ENCODE data around the gene PDE1A. TPM values are rescaled to one million over a fixed set of nuclear protein-coding genes. Genes with fewer than 3 reads are reported as not detected.
"Not testable (repeated sequence)": the region's sequence is repeated elsewhere in the genome, so short reads cannot be mapped to it uniquely, and the experiment has no call there.

Gene PDE1A
- total RNA-seq, 3 donors from 2014 or later, result not detected

- no peak for DNase-seq
- no peaks in the 10 kb centered on the region for H3K36me3 Mint-ChIP-seq (ENCODE audit: insufficient read depth)
- H3K9me3 Mint-ChIP-seq, result no peaks in the 10 kb centered on the region
- ATAC-seq, result no peak
- H3K4me3 Mint-ChIP-seq, result no peak overlapping the region
- H3K4me1 Mint-ChIP-seq (ENCODE audit: low read depth), result no peaks in the 10 kb centered on the region
- H3K27me3 Mint-ChIP-seq (ENCODE audit: low read depth), result no peaks in the 10 kb centered on the region
These were observed 124.7 kb downstream of the PDE1A start for GRCh38 chr2:182302174-182302573.

GRCh38 chr2:182301093-182301492 is 125.7 kb downstream of the PDE1A start:
- DNase-seq (no peak), ATAC-seq (no peak)
- Mint-ChIP-seq H3K27me3 (ENCODE audit: low read depth) (no peaks in the 10 kb centered on the region), H3K9me3 (no peaks in the 10 kb centered on the region), H3K4me1 (ENCODE audit: low read depth) (no peaks in the 10 kb centered on the region), H3K4me3 (no peak overlapping the region), H3K36me3 (ENCODE audit: insufficient read depth) (no peaks in the 10 kb centered on the region)

- H3K4me1 Mint-ChIP-seq (ENCODE audit: low read depth), result no peaks in the 10 kb centered on the region
- H3K36me3 Mint-ChIP-seq (ENCODE audit: insufficient read depth), result no peaks in the 10 kb centered on the region
- no peak overlapping the region for H3K4me3 Mint-ChIP-seq
- DNase-seq (no peak), ATAC-seq (no peak)
- H3K9me3 Mint-ChIP-seq, result no peaks in the 10 kb centered on the region
- no peaks in the 10 kb centered on the region for H3K27me3 Mint-ChIP-seq (ENCODE audit: low read depth)
These were observed 126.2 kb downstream of the PDE1A start for GRCh38 chr2:182300608-182301007.

GRCh38 chr2:182299632-182300031 is 127.2 kb downstream of the PDE1A start:
- Mint-ChIP-seq H3K36me3 (ENCODE audit: insufficient read depth) (no peaks in the 10 kb centered on the region), H3K4me3 (no peak overlapping the region), H3K4me1 (ENCODE audit: low read depth) (no peaks in the 10 kb centered on the region), H3K9me3 (no peaks in the 10 kb centered on the region), H3K27me3 (ENCODE audit: low read depth) (no peaks in the 10 kb centered on the region)
- no peak for ATAC-seq
- no peak for DNase-seq

- Mint-ChIP-seq H3K4me3 (no peak overlapping the region), H3K27me3 (ENCODE audit: low read depth) (no peaks in the 10 kb centered on the region), H3K36me3 (ENCODE audit: insufficient read depth) (no peaks in the 10 kb centered on the region), H3K4me1 (ENCODE audit: low read depth) (no peaks in the 10 kb centered on the region), H3K9me3 (no peaks in the 10 kb centered on the region)
- no peak for ATAC-seq
- no peak for DNase-seq
These were observed 128.4 kb downstream of the PDE1A start for GRCh38 chr2:182298456-182298855.

GRCh38 chr2:182291296-182291695 is 135.5 kb downstream of the PDE1A start:
- ATAC-seq (no peak), DNase-seq (no peak)
- no peaks in the 10 kb centered on the region for H3K9me3 Mint-ChIP-seq
- H3K4me1 Mint-ChIP-seq (ENCODE audit: low read depth), result no peaks in the 10 kb centered on the region
- no peak overlapping the region for H3K4me3 Mint-ChIP-seq
- H3K27me3 Mint-ChIP-seq (ENCODE audit: low read depth), result no peaks in the 10 kb centered on the region
- H3K36me3 Mint-ChIP-seq (ENCODE audit: insufficient read depth), result no peaks in the 10 kb centered on the region

- no peaks in the 10 kb centered on the region for H3K27me3 Mint-ChIP-seq (ENCODE audit: low read depth)
- H3K9me3 Mint-ChIP-seq, result no peaks in the 10 kb centered on the region
- H3K36me3 Mint-ChIP-seq (ENCODE audit: insufficient read depth), result no peaks in the 10 kb centered on the region
- no peaks in the 10 kb centered on the region for H3K4me1 Mint-ChIP-seq (ENCODE audit: low read depth)
- DNase-seq (no peak), ATAC-seq (no peak)
- no peak overlapping the region for H3K4me3 Mint-ChIP-seq
These were observed 143.3 kb downstream of the PDE1A start for GRCh38 chr2:182283512-182283911.

GRCh38 chr2:182281276-182281675 is 145.6 kb downstream of the PDE1A start:
- Mint-ChIP-seq H3K4me1 (ENCODE audit: low read depth) (no peaks in the 10 kb centered on the region), H3K4me3 (no peak overlapping the region), H3K36me3 (ENCODE audit: insufficient read depth) (no peaks in the 10 kb centered on the region), H3K27me3 (ENCODE audit: low read depth) (no peaks in the 10 kb centered on the region), H3K9me3 (peaks cover 9% of the 10 kb centered on the region)
- no peak for DNase-seq
- no peak for ATAC-seq

- H3K4me1 Mint-ChIP-seq (ENCODE audit: low read depth), result no peaks in the 10 kb centered on the region
- no peak for DNase-seq
- no peaks in the 10 kb centered on the region for H3K27me3 Mint-ChIP-seq (ENCODE audit: low read depth)
- H3K9me3 Mint-ChIP-seq, result peaks cover 16% of the 10 kb centered on the region
- H3K36me3 Mint-ChIP-seq (ENCODE audit: insufficient read depth), result no peaks in the 10 kb centered on the region
- no peak for ATAC-seq
- H3K4me3 Mint-ChIP-seq, result no peak overlapping the region
These were observed 146.7 kb downstream of the PDE1A start for GRCh38 chr2:182280118-182280517.

- H3K9me3 Mint-ChIP-seq, result peaks cover 22% of the 10 kb centered on the region
- ATAC-seq; H3K27me3 Mint-ChIP-seq (ENCODE audit: low read depth); H3K4me1 Mint-ChIP-seq (ENCODE audit: low read depth); H3K4me3 Mint-ChIP-seq; DNase-seq; H3K36me3 Mint-ChIP-seq (ENCODE audit: insufficient read depth): not testable (repeated sequence)
These were observed 150.2 kb downstream of the PDE1A start for GRCh38 chr2:182276662-182277061.

GRCh38 chr2:182267971-182268370 is 158.9 kb downstream of the PDE1A start:
- Mint-ChIP-seq H3K36me3 (ENCODE audit: insufficient read depth) (no peaks in the 10 kb centered on the region), H3K9me3 (no peaks in the 10 kb centered on the region), H3K27me3 (ENCODE audit: low read depth) (no peaks in the 10 kb centered on the region), H3K4me1 (ENCODE audit: low read depth) (no peaks in the 10 kb centered on the region), H3K4me3 (no peak overlapping the region)
- no peak for DNase-seq
- ATAC-seq, result no peak

GRCh38 chr2:182266909-182267308 is 159.9 kb downstream of the PDE1A start:
- H3K36me3 Mint-ChIP-seq (ENCODE audit: insufficient read depth), result no peaks in the 10 kb centered on the region
- no peaks in the 10 kb centered on the region for H3K4me1 Mint-ChIP-seq (ENCODE audit: low read depth)
- no peaks in the 10 kb centered on the region for H3K27me3 Mint-ChIP-seq (ENCODE audit: low read depth)
- ATAC-seq (no peak), DNase-seq (no peak)
- no peak overlapping the region for H3K4me3 Mint-ChIP-seq
- no peaks in the 10 kb centered on the region for H3K9me3 Mint-ChIP-seq

GRCh38 chr2:182265718-182266117 is 161.1 kb downstream of the PDE1A start:
- H3K4me3 Mint-ChIP-seq, result no peak overlapping the region
- DNase-seq (no peak), ATAC-seq (no peak)
- H3K9me3 Mint-ChIP-seq, result no peaks in the 10 kb centered on the region
- H3K36me3 Mint-ChIP-seq (ENCODE audit: insufficient read depth), result no peaks in the 10 kb centered on the region
- H3K4me1 Mint-ChIP-seq (ENCODE audit: low read depth), result no peaks in the 10 kb centered on the region
- no peaks in the 10 kb centered on the region for H3K27me3 Mint-ChIP-seq (ENCODE audit: low read depth)

GRCh38 chr2:182261860-182262387 is 164.9 kb downstream of the PDE1A start:
- Mint-ChIP-seq H3K4me3 (no peak overlapping the region), H3K36me3 (ENCODE audit: insufficient read depth) (no peaks in the 10 kb centered on the region), H3K27me3 (ENCODE audit: low read depth) (no peaks in the 10 kb centered on the region), H3K9me3 (no peaks in the 10 kb centered on the region), H3K4me1 (ENCODE audit: low read depth) (no peaks in the 10 kb centered on the region)
- ATAC-seq, result no peak
- no peak for DNase-seq

- DNase-seq (no peak), ATAC-seq (no peak)
- H3K36me3 Mint-ChIP-seq (ENCODE audit: insufficient read depth), result no peaks in the 10 kb centered on the region
- no peaks in the 10 kb centered on the region for H3K4me1 Mint-ChIP-seq (ENCODE audit: low read depth)
- no peak overlapping the region for H3K4me3 Mint-ChIP-seq
- no peaks in the 10 kb centered on the region for H3K27me3 Mint-ChIP-seq (ENCODE audit: low read depth)
- no peaks in the 10 kb centered on the region for H3K9me3 Mint-ChIP-seq
These were observed 167.1 kb downstream of the PDE1A start for GRCh38 chr2:182259629-182260150.

GRCh38 chr2:182252534-182252933 is 174.3 kb downstream of the PDE1A start:
- Mint-ChIP-seq H3K4me1 (ENCODE audit: low read depth) (no peaks in the 10 kb centered on the region), H3K27me3 (ENCODE audit: low read depth) (peaks cover 2% of the 10 kb centered on the region), H3K36me3 (ENCODE audit: insufficient read depth) (no peaks in the 10 kb centered on the region), H3K9me3 (no peaks in the 10 kb centered on the region), H3K4me3 (no peak overlapping the region)
- no peak for DNase-seq
- ATAC-seq, result no peak

Measured in activated T-cell treated with anti-CD3 and anti-CD28 coated beads, Interleukin-2, amount 50 U/mL, for 4 hours (primary cell).